Keratinocyte (primary cell): ENCODE results near the gene COA5. TPM values are rescaled to one million over a fixed set of nuclear protein-coding genes. Genes with fewer than 3 reads are reported as not detected.

Experiments used
- DNase-seq: peaks from one replicate; pipeline ENCODE4 v3.0.0-alpha.2; 2011; ENCODE audit warnings: low read depth, missing footprints, low spot score
- FAIRE-seq: peaks from 2 replicates; lab custom pipeline; 2011; peaks lifted over from hg19 to GRCh38; lab: Jason Lieb, UNC
- H2AFZ ChIP-seq: 2 replicates; pipeline ENCODE4 v1.6.0; 2012; ENCODE audit warnings: low read length, control low read depth, inconsistent platforms; ENCODE audit not compliant: control insufficient read depth
- H3K27ac ChIP-seq: 2 replicates; pipeline ENCODE4 v1.5.1; 2011; ENCODE audit warnings: low read length; ENCODE audit not compliant: control insufficient read depth, insufficient read depth
- H3K27me3 ChIP-seq: 3 replicates; pipeline ENCODE4 v1.6.0; 2011; ENCODE audit warnings: low read length; ENCODE audit not compliant: control insufficient read depth, insufficient read depth; ENCODE audit errors: extremely low read depth
- H3K36me3 ChIP-seq, 2 experiments: 2 replicates in 1 of 2; 3 replicates in 1 of 2; pipeline ENCODE4 v1.5.1; 2011; ENCODE audit warnings: low read length in 2 of 2, mild to moderate bottlenecking in 1 of 2; ENCODE audit not compliant: control insufficient read depth in 2 of 2, insufficient read depth in 2 of 2; ENCODE audit errors: extremely low read depth in 1 of 2
- H3K4me1 ChIP-seq: 3 replicates; pipeline ENCODE4 v1.5.1; 2011; ENCODE audit warnings: low read length; ENCODE audit not compliant: control insufficient read depth, insufficient read depth; ENCODE audit errors: extremely low read depth
- H3K4me2 ChIP-seq: 3 replicates; pipeline ENCODE4 v1.6.0; 2011; ENCODE audit warnings: low read depth, low read length; ENCODE audit not compliant: control insufficient read depth, insufficient read depth; ENCODE audit errors: extremely low read depth
- H3K4me3 ChIP-seq, 3 experiments: fragments of 200-600 bp in 1 of 3; sonication (generic) in 1 of 3; 2 replicates in 2 of 3; 3 replicates in 1 of 3; pipeline ENCODE4 v1.5.1; 2011 to 2016; ENCODE audit warnings: low read length in 3 of 3, mild to moderate bottlenecking in 3 of 3, control low read depth in 2 of 3, inconsistent platforms in 1 of 3, low read depth in 1 of 3, mixed read lengths in 1 of 3, mixed run types in 1 of 3, moderate library complexity in 1 of 3; ENCODE audit not compliant: control insufficient read depth in 2 of 3, insufficient read depth in 2 of 3; ENCODE audit errors: extremely low read depth in 1 of 3
- H3K79me2 ChIP-seq: 2 replicates; pipeline ENCODE4 v1.6.0; 2012; ENCODE audit warnings: low read length; ENCODE audit not compliant: control insufficient read depth, insufficient read depth
- H3K9ac ChIP-seq: 3 replicates; pipeline ENCODE4 v1.6.0; 2011; ENCODE audit warnings: low read length; ENCODE audit not compliant: control insufficient read depth, insufficient read depth; ENCODE audit errors: extremely low read depth
- H3K9me1 ChIP-seq: 3 replicates; pipeline ENCODE4 v1.6.0; 2011; ENCODE audit warnings: low read length; ENCODE audit not compliant: control insufficient read depth, insufficient read depth; ENCODE audit errors: extremely low read depth
- H3K9me3 ChIP-seq: 2 replicates; pipeline ENCODE4 v1.5.1; 2012; ENCODE audit warnings: low read depth, low read length; ENCODE audit not compliant: control insufficient read depth
- H4K20me1 ChIP-seq: 3 replicates; pipeline ENCODE4 v1.6.0; 2011; ENCODE audit warnings: low read length; ENCODE audit not compliant: control insufficient read depth, insufficient read depth; ENCODE audit errors: extremely low read depth
- CTCF ChIP-seq, 3 experiments: IDR thresholded peaks in 1 of 3; conservative IDR thresholded peaks in 1 of 3; optimal IDR thresholded peaks in 1 of 3; 2 replicates in 2 of 3; 3 replicates in 1 of 3; pipeline versions ENCODE3 to v1.5.1; 2011; ENCODE audit warnings: low read length in 3 of 3, mild to moderate bottlenecking in 3 of 3, moderate library complexity in 2 of 3, control low read depth in 1 of 3, inconsistent platforms in 1 of 3; ENCODE audit not compliant: insufficient read depth in 2 of 3; ENCODE audit errors: extremely low read depth in 1 of 3
- EZH2 ChIP-seq: IDR thresholded peaks from one replicate; pipeline ENCODE4 v1.6.1; 2012; ENCODE audit warnings: inconsistent platforms, mild to moderate bottlenecking, low read length, moderate library complexity
- dilution Hi-C: fragments of 300-500 bp; cut with MboI; formaldehyde crosslinking; loops from one replicate; pipeline ENCODE4 v1.7.0; 2020; ENCODE audit warnings: low sequenced_read_pairs; ENCODE audit not compliant: extremely low pct_ligation_motif_present
- polyA plus RNA-seq, 5 experiments: library from polyadenylated mRNA; depleted of rRNA in 3 of 5; stranded (reverse) in 3 of 5; stranded (forward) in 1 of 5; unstranded in 1 of 5; fragments of >200 nt; gene quantifications; 1 replicate in 1 of 5; 2 replicates in 3 of 5; 3 replicates in 1 of 5; pipeline versions ENCODE4 v1.2.1 to v1.2.3, GENCODE V29; 2011 to 2012; ENCODE audit warnings: missing spikeins in 2 of 5, low read depth in 1 of 5, low replicate concordance in 1 of 5

The COA5 gene
- polyA plus RNA-seq, 1 donor (not counting 4 experiments of a cell fraction or from before 2014, with no cell fraction given), result 25.1 TPM

- Histone ChIP-seq H3K27me3 (no peaks in the 10 kb centered on the region), H3K27ac (no peak overlapping the region), H4K20me1 (no peaks in the 10 kb centered on the region), H3K4me2 (no peak overlapping the region), H3K9me3 (no peaks in the 10 kb centered on the region), H3K36me3 (peaks cover 8 to 11% of the 10 kb centered on the region in 2 experiments), H3K4me1 (peaks cover 16% of the 10 kb centered on the region), H3K4me3 (no peak overlapping the region), H3K9me1 (peaks cover 4% of the 10 kb centered on the region), H3K9ac (no peak overlapping the region), H2AFZ (no peak overlapping the region), H3K79me2 (no peaks in the 10 kb centered on the region)
- DNase-seq (no peak), FAIRE-seq (no peak)
- dilution Hi-C loops, result no loop called here
- TF ChIP-seq CTCF (optimal IDR thresholded peaks at IDR 0.05 in 1 of 3, IDR thresholded peaks at IDR 0.05 in 1 of 3, conservative IDR thresholded peaks at IDR 0.05 in 1 of 3; ENCODE audit: extremely low read depth in 1 of 3, insufficient read depth in 2 of 3, low read length in 3 of 3) (no peak), EZH2 (no peak)
Observed at GRCh38 chr2:98571796-98572195, 36.5 kb downstream of the COA5 start.

- TF ChIP-seq EZH2, result no peak
- no peak for TF ChIP-seq CTCF (optimal IDR thresholded peaks at IDR 0.05 in 1 of 3, IDR thresholded peaks at IDR 0.05 in 1 of 3, conservative IDR thresholded peaks at IDR 0.05 in 1 of 3; ENCODE audit: extremely low read depth in 1 of 3, insufficient read depth in 2 of 3, low read length in 3 of 3)
- H3K4me3 ChIP-seq, result no peak overlapping the region
- no peaks in the 10 kb centered on the region for H4K20me1 ChIP-seq
- H3K4me2 ChIP-seq, result no peak overlapping the region
- H3K9me1 ChIP-seq, result peaks cover 4% of the 10 kb centered on the region
- no peak overlapping the region for H3K27ac ChIP-seq
- H3K4me1 ChIP-seq, result peaks cover 16% of the 10 kb centered on the region
- no peak overlapping the region for H2AFZ ChIP-seq
- H3K9me3 ChIP-seq, result no peaks in the 10 kb centered on the region
- no peaks in the 10 kb centered on the region for H3K27me3 ChIP-seq
- FAIRE-seq, result no peak
- no peaks in the 10 kb centered on the region for H3K79me2 ChIP-seq
- dilution Hi-C loops, result no loop called here
- H3K36me3 ChIP-seq, result peaks cover 10 to 11% of the 10 kb centered on the region in 2 experiments
- DNase-seq, result no peak
- H3K9ac ChIP-seq, result no peak overlapping the region
Observed at GRCh38 chr2:98571121-98571701, 37.1 kb downstream of the COA5 start.
